ENCODE measurements around the gene GOSR1.
A peak's percentile ranks its signal among the peaks of the same experiment; 100 is the strongest.
"Not testable (repeated sequence)": the region's sequence is repeated elsewhere in the genome, so short reads cannot be mapped to it uniquely, and the experiment has no call there.

The GOSR1 gene

GRCh38 chr17:30477083-30477773 is at the start of gene GOSR1:
Gene GOSR1, plus strand, starts transcription at chr17:30477408. Its CDS starts 26 bp downstream, at chr17:30477434.
- DNase-seq (ENCODE audit: low read depth in 2 of 2) = peak; percentile 88 to 92

- no peak for DNase-seq (ENCODE audit: low read depth in 2 of 2)
Observed at GRCh38 chr17:30427611-30428010, 49.6 kb upstream of the GOSR1 start.

GRCh38 chr17:30429155-30429554 is 48.1 kb upstream of the GOSR1 start:
- DNase-seq (ENCODE audit: low read depth in 2 of 2) = no peak

GRCh38 chr17:30433514-30433913 is 43.7 kb upstream of the GOSR1 start:
- DNase-seq (ENCODE audit: low read depth in 2 of 2) = no peak

GRCh38 chr17:30436729-30437128 is 40.5 kb upstream of the GOSR1 start:
- no peak for DNase-seq (ENCODE audit: low read depth in 2 of 2)

- DNase-seq (ENCODE audit: low read depth in 2 of 2) = no peak
Observed at GRCh38 chr17:30443721-30444120, 33.5 kb upstream of the GOSR1 start.

GRCh38 chr17:30446640-30447039 is 30.6 kb upstream of the GOSR1 start:
- not testable (repeated sequence) for DNase-seq (ENCODE audit: low read depth in 2 of 2)

GRCh38 chr17:30449480-30449879 is 27.7 kb upstream of the GOSR1 start:
- DNase-seq (ENCODE audit: low read depth in 2 of 2) = no peak

GRCh38 chr17:30450125-30451027 is 26.8 kb upstream of the GOSR1 start:
- DNase-seq (ENCODE audit: low read depth in 2 of 2) = no peak

GRCh38 chr17:30454635-30455034 is 22.6 kb upstream of the GOSR1 start:
- no peak for DNase-seq (ENCODE audit: low read depth in 2 of 2)

GRCh38 chr17:30458371-30458770 is 18.8 kb upstream of the GOSR1 start:
- no peak for DNase-seq (ENCODE audit: low read depth in 2 of 2)

GRCh38 chr17:30458797-30459413 is 18.3 kb upstream of the GOSR1 start:
- not testable (repeated sequence) for DNase-seq (ENCODE audit: low read depth in 2 of 2)

- DNase-seq (ENCODE audit: low read depth in 2 of 2) = no peak
Observed at GRCh38 chr17:30468465-30468864, 8.7 kb upstream of the GOSR1 start.

- DNase-seq (ENCODE audit: low read depth in 2 of 2) = no peak
Observed at GRCh38 chr17:30472238-30472890, 4.8 kb upstream of the GOSR1 start.

- no peak for DNase-seq (ENCODE audit: low read depth in 2 of 2)
Observed at GRCh38 chr17:30475206-30475605, 2.0 kb upstream of the GOSR1 start.

- peak; percentile 11 to 22 for DNase-seq (ENCODE audit: low read depth in 2 of 2)
Observed at GRCh38 chr17:30476726-30477082, 504 bp upstream of the GOSR1 start.

- no peak for DNase-seq (ENCODE audit: low read depth in 2 of 2)
Observed at GRCh38 chr17:30477774-30478115, 537 bp downstream of the GOSR1 start.

- DNase-seq (ENCODE audit: low read depth in 2 of 2) = no peak
Observed at GRCh38 chr17:30482555-30482954, 5.3 kb downstream of the GOSR1 start.

GRCh38 chr17:30483159-30483558 is 6.0 kb downstream of the GOSR1 start:
- no peak for DNase-seq (ENCODE audit: low read depth in 2 of 2)

GRCh38 chr17:30493780-30494179 is 16.6 kb downstream of the GOSR1 start:
- DNase-seq (ENCODE audit: low read depth in 2 of 2) = no peak

GRCh38 chr17:30495586-30495985 is 18.4 kb downstream of the GOSR1 start:
- no peak for DNase-seq (ENCODE audit: low read depth in 2 of 2)

GRCh38 chr17:30503558-30503957 is 26.4 kb downstream of the GOSR1 start:
- DNase-seq (ENCODE audit: low read depth in 2 of 2) = no peak

Measured in stimulated activated CD4-positive, alpha-beta T cell treated with anti-CD3 and anti-CD28 coated beads, Interleukin-4, amount 100 ng/mL, for 48 hours (primary cell).